HS-5 (cell line): Measurements from ENCODE around the gene LCN1.

ENCODE experiments used
- DNase-seq: peaks from one replicate; pipeline ENCODE4 v3.0.0-alpha.2; 2012; ENCODE audit warnings: low read depth

LCN1 gene

GRCh38 chr9:135520916-135521607 is at the start of gene LCN1:
TSS of gene LCN1 (plus strand) at chr9:135521440. CDS start at chr9:135521498, 58 bp downstream.
- no peak for DNase-seq

- no peak for DNase-seq
Measured at GRCh38 chr9:135471791-135472640, 49.2 kb upstream of the LCN1 start.

- no peak for DNase-seq
Measured at GRCh38 chr9:135473972-135474543, 47.2 kb upstream of the LCN1 start.

- no peak for DNase-seq
Measured at GRCh38 chr9:135474915-135475314, 46.3 kb upstream of the LCN1 start.

- DNase-seq = no peak
Measured at GRCh38 chr9:135476561-135477355, 44.5 kb upstream of the LCN1 start.

- no peak for DNase-seq
Measured at GRCh38 chr9:135478191-135478590, 43.0 kb upstream of the LCN1 start.

GRCh38 chr9:135478829-135479468 is 42.3 kb upstream of the LCN1 start:
- DNase-seq = no peak

GRCh38 chr9:135479469-135480052 is 41.7 kb upstream of the LCN1 start, which contains the start of gene PPP1R26:
TSS of gene PPP1R26 (plus strand) at chr9:135479782. CDS start at chr9:135484511, 4,729 bp downstream.
- no peak for DNase-seq

GRCh38 chr9:135480071-135480939 is 40.9 kb upstream of the LCN1 start:
- DNase-seq = no peak

GRCh38 chr9:135480940-135481310 is 40.3 kb upstream of the LCN1 start:
- DNase-seq = no peak

GRCh38 chr9:135482015-135482754 is 39.1 kb upstream of the LCN1 start:
- no peak for DNase-seq

GRCh38 chr9:135484460-135485277 is 36.6 kb upstream of the LCN1 start:
- DNase-seq = no peak

- no peak for DNase-seq
Measured at GRCh38 chr9:135485385-135485784, 35.9 kb upstream of the LCN1 start.

- no peak for DNase-seq
Measured at GRCh38 chr9:135485832-135486231, 35.4 kb upstream of the LCN1 start.

GRCh38 chr9:135486267-135487065 is 34.8 kb upstream of the LCN1 start:
- no peak for DNase-seq

GRCh38 chr9:135487281-135488012 is 33.8 kb upstream of the LCN1 start:
- DNase-seq = no peak

GRCh38 chr9:135488013-135488330 is 33.3 kb upstream of the LCN1 start:
- no peak for DNase-seq
